ENCODE measurements around the gene CCDC34. TPM values are rescaled to one million over a fixed set of nuclear protein-coding genes. Genes with fewer than 3 reads are reported as not detected.

The CCDC34 gene
- total RNA-seq, 1 donor from 2014 or later, result 13.0 TPM

GRCh38 chr11:27293515-27294417 is 69.2 kb downstream of the CCDC34 start:
- intact Hi-C loops (cut with micrococcal nuclease), result no loop called here

- intact Hi-C loops (cut with micrococcal nuclease), result no loop called here
These were observed 70.4 kb downstream of the CCDC34 start for GRCh38 chr11:27292637-27293010.

- intact Hi-C loops (cut with micrococcal nuclease), result no loop called here
These were observed 70.9 kb downstream of the CCDC34 start for GRCh38 chr11:27291954-27292636.

- intact Hi-C loops (cut with micrococcal nuclease), result no loop called here
These were observed 71.6 kb downstream of the CCDC34 start for GRCh38 chr11:27291302-27291889.

GRCh38 chr11:27290261-27291050 is 72.6 kb downstream of the CCDC34 start:
- intact Hi-C loops (cut with micrococcal nuclease), result no loop called here

Other genes with a start within 250 kb of the CCDC34 start
- gene LGR4, start 109.6 kb upstream of the CCDC34 start, total RNA-seq, result 0.11 TPM in 1 of 2 replicates, not detected in the other
- gene LIN7C, start 143.6 kb upstream of the CCDC34 start, total RNA-seq, result 23.7 and 23.8 TPM in 2 replicates

All from T-helper 2 cell treated with Interferon-gamma antibody and Interleukin-4, amounts not matched to agents 100 ng/mL and 5 ng/mL, for 36 hours (primary cell).